ENCODE measurements around the gene ZRANB1.

The ZRANB1 gene

DNA sequence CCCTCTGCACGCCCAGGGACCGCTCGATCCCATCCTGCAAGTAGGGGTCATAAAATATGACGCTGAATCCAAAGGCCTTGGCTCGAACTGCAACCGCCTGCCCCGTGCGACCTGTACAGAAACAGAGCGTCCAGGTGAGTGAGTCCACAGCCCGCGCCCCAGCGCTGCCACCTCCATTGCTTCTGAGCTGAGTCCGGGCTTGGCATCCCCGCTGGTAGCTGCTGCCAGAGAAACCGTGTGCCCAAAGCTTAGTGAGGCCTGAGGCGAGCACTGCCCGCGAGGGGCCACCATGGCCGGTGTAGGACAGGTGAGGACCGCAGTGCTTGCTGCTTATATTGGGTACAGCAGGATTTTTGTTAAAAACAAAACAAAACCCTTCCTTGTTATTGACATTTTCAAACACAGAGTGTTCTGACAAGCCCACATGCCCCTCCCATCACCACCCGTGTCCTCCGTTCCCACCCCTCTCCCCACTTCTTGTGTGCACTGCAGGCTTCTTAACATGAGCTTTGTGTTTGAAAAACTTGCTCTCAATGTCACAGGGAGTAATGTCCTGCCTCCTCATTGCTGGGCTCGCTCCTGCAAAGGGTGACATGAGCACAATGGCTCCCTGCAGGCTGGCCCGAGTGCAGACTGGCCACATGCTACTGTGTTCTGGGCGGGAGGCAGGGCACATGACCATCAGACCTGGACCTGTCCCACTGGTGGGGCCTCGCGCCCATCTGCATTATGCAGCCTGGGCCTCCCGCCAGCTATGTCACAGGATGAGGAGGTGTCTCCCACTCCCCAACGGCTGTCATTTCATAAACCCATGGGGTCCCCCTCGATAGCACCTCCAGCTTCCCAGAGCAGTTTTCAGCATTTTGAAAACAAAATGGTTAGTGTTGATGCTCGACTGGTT lies 52.9 kb downstream of the ZRANB1 start:
- no peak for DNase-seq (ENCODE audit: low spot score)

GRCh38 chr10:124995605-124996004 lies 53.7 kb downstream of the ZRANB1 start:
- DNase-seq (ENCODE audit: low spot score) = no peak

DNA sequence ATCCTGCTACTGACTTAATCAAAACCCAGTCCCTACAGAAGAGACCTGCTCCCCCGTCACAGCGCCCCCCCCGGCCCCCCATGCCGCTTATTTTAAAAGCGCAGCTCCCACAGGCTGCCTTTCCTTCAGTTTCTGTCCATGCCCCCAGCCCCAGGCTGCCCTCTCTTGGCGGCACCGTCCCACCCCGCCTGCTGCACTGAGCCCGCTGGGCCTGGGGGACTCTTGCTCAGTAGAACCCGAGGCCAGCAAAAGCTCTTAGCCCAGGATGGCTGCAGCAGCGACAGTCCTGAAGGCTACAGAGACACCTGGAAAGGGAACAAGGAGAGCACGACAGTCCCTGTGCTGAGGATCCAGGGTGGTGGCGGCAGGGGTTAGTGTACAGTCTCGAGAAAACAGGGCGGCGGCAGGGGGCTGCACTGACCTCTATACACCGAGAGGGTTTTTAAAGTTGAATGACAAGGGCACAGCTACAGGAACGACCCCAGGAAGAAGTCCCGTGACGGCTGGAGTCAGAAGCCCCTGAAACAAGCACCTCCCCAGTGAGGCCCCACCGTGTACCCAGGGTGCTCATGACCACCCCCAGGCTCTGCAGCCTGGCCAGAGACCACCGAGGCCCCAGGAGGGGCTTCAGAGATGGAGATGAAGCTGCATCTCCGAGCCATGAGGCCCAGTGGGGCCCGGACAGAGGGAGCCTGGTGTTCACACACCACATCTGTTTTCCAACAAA lies 54.4 kb downstream of the ZRANB1 start:
- no peak for DNase-seq (ENCODE audit: low spot score)

GRCh38 chr10:124996854-124997215 lies 54.9 kb downstream of the ZRANB1 start:
- no peak for DNase-seq (ENCODE audit: low spot score)

- no peak for DNase-seq (ENCODE audit: low spot score)
Observed at GRCh38 chr10:124997306-124997705, 55.4 kb downstream of the ZRANB1 start.

DNA sequence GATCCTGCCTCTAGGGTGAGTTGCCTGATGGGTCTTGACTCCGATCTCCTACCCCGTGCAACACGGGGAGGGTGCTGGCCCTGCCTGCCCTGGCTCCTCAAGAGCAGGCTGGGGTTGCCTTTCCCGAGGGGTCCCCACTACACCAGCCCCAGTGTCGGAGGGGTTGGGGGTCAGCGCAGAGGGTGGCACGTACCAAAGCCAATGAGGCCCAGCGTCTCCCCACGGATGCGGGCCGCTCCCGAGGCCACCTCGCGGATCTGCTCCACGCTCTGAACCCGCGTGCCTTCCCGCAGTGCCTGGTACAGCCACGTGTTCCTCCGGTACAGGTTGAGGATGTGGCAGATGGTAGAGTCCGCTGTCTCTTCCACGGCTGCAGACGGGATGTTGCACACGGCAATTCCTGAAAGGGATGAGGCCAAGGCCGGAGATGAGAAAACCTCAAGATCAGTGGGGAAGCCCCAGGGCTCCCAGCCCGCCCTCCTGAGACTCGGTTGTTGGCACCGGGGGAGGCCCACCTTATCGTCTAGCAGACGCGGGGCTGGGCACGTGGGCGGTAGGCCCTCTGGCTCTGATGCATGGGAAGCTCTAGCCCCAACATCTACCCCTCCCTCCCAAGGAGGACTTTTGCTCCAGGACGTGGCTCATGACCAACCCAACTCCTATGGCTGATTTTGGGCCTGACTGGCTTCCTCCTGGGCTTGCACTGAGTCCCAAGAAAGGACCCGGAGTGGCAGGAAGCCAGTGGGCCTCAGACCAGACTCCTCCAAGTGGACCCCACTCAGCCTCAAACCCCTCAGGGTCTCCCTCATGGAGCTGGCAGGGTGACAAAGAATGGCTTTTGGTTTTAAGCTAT lies 56.1 kb downstream of the ZRANB1 start:
- DNase-seq (ENCODE audit: low spot score) = peak; percentile 65

DNA sequence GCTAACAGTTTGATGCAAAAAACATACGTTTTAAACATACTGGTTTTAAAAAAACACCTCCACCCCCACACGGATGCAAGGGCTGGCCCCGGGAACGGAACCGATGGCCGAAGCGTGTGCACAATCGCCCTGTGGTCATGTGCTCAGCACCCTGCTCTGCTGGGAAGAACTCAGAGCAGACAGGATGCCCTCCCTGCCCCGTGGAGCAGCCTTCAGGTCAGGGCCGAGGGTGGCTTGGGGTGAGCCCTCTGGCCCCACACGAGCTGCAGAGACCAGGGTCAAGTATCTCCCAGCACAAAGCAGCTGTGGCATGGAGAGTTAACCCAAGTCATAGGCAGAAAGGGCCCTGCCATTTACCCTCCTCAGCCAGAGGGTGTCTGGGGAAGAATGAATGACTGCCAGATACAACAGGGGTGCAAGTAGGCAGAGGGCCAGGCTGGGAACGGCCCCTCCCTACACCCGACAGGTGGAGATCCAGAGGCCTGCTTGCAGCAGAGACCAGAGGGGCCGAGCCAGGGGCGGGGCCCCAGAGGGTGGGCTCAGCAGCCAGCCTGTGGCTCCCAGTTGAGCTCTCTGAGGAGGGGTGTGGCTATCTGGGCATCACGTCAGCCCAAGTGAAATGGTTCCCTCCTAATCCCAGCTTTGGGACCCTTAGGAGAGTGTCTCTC lies 56.8 kb downstream of the ZRANB1 start:
- DNase-seq (ENCODE audit: low spot score) = no peak

DNA sequence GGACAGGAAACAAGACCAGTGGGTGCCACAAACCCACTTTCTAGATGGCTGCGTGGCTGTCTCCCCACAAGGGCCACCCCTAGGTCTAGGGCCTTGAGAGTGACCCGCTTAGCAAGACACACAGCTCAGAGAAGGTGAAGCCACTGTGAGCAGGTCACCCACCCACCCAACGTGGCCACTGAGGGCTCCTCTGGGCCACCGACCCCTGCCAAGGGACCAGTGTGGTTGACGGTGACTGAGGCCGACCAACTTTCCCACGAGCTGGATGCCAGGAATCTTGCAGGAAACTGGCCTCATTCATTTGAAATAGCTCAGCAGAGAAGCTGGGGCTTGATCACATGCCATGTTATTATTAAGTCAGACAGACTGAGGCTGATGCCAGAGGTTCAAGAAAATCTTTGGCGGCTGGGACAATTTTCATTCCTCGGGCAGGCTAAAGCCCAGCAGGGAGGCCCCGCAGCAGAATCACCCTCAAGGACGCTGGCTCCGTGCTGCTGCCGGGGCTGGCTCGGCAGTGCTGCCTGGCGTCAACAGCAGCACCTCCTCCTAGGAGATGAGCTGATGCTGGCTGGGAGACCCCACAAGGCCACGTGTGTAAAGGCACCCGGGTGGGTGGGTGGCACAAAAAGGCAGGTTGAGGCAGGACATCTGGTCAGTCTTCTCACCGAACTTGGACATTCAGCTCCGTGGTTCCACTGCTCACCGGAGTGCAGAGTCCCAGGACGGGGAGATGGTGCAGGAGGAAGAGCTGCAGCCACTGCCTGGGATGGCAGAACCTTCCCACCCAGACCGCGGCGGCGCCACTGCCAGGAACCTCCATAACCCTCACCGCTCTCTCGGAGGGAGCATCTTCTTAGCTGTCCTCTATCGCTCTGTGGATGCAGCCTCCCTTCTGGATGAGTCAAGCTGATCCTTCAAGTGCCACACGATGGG lies 57.8 kb downstream of the ZRANB1 start:
- no peak for DNase-seq (ENCODE audit: low spot score)

DNA sequence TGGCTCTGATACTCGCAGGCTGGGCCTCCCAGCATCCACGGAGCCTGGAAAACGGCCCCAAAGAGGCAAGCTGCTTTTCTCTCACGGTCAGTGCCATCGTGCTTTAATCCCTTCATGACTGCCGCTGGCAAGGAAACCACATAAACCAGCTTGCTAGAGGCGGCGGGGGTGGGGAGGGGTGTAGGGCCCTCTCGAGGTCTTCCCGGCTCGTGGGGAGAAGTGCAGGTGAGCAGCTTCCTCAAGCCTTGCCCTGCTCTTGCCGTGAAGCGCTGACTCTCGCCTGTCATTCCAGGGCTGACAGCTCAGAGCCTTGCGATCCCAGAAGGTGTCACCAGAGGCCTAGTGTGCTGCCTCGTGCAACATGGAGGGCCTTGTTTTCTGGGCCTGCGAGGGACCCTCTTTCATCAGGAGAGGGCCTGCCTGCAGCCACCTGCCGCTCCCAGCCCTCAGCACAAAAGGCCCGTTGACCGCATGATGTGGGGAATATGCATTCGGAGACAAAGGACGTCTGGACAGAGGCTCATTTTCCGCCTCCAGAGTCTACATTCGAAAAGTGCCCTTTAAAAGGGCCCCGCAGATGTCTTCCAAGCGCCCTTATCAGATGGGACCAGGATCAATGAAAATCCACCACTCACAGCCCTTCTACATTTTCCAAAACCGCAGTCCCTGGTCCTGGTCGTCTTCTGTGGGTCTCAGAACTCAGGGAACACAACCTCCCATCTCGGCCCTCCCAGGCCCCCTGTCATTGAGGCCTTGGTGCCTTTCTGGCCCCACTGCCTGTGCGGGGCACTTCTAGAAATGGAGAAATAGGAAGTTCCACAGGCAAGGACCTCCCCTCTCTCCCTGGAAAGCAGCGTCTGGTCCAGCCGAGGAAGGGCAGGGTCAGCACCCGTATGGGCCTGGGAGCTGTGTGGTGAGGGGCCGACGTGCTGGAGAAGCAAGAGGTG lies 58.7 kb downstream of the ZRANB1 start:
- DNase-seq (ENCODE audit: low spot score) = no peak

- DNase-seq (ENCODE audit: low spot score) = no peak
Observed at GRCh38 chr10:125001313-125002046, 59.6 kb downstream of the ZRANB1 start.

DNA sequence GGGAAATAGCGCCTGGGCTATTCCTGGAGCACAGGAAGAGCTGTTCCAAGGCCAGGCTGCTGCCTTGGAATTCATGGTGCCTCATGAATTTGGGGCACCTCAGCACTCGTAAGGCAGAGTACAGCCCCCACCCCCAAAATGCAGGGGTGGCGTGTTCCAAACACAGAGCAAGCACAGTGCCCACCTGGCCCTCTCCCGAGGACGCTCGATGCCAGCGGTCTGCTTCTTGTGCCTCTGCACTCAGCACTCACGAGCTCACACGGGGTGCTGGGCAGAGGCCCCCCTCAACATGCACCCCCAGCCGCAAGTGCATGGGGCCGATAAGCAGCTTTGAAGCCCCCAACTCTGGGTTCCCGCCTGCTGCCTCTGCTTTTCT lies 60.1 kb downstream of the ZRANB1 start:
- no peak for DNase-seq (ENCODE audit: low spot score)

- no peak for DNase-seq (ENCODE audit: low spot score)
Observed at GRCh38 chr10:125002423-125003145, 60.7 kb downstream of the ZRANB1 start.

DNA sequence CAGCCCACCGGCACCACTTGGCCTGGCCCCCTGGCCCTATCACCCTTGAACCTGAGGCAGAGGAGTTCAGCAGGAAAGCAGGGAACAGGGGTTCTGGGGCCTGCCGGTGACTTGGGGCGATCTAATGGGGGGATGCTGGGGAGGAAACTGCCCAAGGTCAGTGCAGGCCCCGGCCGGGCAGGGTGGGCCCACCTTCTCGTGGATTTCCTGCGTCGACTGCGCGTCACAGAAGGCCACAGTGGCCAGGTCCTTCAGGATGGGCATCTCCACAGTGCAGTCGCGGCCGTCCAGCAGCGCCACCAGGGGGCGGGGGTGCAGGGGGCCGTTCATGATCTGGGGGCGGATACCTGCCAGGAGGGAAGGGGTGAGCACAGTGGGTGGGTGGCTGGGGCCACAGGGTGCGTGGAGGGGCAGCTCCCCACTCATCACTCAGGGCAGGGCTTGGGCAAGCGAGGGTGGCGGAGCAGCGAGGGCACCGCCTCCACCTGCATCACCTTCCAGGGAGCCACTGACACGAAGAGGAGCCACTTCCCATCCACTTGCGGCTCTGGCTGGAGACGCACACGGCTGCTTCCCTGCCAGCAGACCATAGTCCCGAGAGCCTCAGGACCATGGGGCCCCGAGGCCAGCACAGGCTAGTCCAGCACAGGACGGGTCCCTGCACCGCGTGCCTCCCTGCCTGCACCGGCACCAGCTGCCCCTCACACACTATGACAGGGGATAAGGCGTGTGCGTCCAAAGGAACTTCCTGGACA lies 61.4 kb downstream of the ZRANB1 start:
- no peak for DNase-seq (ENCODE audit: low spot score)

DNA sequence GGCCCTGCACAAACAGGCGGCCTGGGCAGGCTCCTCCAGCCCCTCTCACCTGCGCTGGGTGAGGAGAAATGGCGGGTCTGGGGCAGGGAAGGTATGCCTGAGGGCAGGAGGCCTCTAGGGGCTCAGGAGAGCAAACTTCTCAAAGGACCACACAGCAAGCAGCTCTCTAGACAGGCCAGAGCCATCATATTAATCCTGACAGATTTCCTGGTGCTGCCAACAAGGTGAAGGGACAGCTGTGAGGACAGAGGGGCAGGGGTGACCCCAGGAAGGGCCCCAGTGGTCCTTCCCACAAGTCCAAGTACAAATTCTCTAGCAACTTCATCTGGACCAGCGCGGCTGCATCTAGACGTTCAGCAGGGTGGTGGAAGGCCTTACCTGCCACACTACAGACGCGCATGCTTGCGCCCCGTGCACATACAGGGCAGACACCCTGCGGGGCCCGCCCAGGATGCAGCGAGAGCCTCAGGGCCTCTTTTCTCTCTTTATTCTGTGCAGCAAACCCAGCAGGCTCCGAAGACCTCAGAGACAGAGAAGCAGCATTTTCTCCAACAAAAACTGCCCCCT lies 62.1 kb downstream of the ZRANB1 start:
- no peak for DNase-seq (ENCODE audit: low spot score)

DNA sequence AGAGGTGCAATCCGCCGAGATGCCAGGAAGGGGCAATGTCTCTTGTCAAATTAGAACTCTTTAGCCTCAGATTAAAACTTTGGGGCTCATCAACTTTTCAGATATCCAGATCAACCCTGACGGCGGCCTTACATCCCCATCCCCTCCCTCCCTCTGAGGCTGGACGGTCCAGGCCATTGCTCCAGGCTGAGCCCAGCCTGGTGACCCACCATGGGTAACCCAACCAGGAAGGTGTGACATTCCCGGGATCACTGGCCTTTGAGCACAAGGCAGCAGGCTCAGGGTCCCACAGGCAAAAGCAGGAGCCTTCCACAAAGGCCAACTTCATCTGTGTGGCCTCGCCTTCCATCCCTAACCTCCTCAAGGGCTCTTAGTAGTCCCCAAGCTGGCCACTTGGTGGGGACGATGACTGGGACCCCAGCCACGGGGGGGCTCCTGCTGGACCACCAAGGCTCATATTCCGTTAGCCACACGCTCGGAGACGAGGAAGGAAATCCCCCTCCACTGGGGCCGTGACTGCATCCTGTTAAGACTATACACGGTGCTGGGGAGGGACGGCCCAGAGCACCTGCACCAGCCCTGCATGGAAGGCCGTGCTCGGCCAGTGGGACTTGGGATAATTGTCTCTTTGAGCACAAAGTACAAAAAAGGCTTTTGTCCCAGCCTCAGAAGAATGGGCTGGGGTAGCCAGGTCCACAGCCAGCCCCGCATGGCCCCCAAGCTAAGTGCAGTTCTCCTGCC lies 62.8 kb downstream of the ZRANB1 start:
- no peak for DNase-seq (ENCODE audit: low spot score)

All from hematopoietic multipotent progenitor cell treated with erythropoietin and hydrocortisone succinate and interleukin-3 and kit ligand, for 15 days (in vitro differentiated cells).